ENCODE measurements around the gene TMC1.

DNA sequence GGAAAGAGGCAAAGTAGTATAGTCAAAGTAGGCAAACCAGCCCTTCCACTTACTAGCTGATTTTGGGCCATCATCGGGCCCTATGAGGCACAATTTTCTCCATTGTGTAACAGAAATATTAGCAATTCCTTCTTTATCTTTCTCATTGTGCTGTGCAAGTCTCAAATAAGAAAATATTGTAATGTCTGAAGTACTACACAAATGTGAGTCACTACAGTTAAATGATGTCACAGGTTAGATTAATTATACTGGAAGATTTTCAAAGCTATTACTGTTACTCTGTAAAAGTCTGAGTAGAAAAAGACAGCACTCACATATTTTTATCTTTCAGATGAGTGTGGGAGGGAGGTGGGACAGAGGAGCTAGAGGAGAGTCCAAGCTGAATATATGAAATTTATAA, 12.4 kb upstream of the TMC1 start:
- TF ChIP-seq, protein P1, sequence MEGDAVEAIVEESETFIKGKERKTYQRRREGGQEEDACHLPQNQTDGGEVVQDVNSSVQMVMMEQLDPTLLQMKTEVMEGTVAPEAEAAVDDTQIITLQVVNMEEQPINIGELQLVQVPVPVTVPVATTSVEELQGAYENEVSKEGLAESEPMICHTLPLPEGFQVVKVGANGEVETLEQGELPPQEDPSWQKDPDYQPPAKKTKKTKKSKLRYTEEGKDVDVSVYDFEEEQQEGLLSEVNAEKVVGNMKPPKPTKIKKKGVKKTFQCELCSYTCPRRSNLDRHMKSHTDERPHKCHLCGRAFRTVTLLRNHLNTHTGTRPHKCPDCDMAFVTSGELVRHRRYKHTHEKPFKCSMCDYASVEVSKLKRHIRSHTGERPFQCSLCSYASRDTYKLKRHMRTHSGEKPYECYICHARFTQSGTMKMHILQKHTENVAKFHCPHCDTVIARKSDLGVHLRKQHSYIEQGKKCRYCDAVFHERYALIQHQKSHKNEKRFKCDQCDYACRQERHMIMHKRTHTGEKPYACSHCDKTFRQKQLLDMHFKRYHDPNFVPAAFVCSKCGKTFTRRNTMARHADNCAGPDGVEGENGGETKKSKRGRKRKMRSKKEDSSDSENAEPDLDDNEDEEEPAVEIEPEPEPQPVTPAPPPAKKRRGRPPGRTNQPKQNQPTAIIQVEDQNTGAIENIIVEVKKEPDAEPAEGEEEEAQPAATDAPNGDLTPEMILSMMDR (IDR thresholded peaks at IDR 0.05) = no peak
- TF ChIP-seq SIN3A (IDR thresholded peaks at IDR 0.05; ENCODE audit: borderline replicate concordance, insufficient read depth, low read depth, low read length) = no peak
- TF ChIP-seq TCF7L2 (IDR thresholded peaks at IDR 0.05; ENCODE audit: low read depth, low read length) = no peak

Data from Panc1 (cell line).